Upper lobe of left lung (tissue), 6 donors: ENCODE measurements around the gene NPBWR2. TPM values are rescaled to one million over a fixed set of nuclear protein-coding genes. Genes with fewer than 3 reads are reported as not detected.

Experiments used
- ATAC-seq, 2 donors: fragments of 200-7000 bp; cut with Tn5 transposase; one replicate each; pipeline ENCODE4 v1.9.1; 2022; ENCODE audit warnings: mild to moderate bottlenecking in 2 of 2, moderate library complexity in 2 of 2; ENCODE audit not compliant: low FRiP score in 2 of 2
- DNase-seq, 2 donors: peaks; one replicate each; pipeline ENCODE4 v3.0.0-alpha.2; 2019 to 2020
- H3K27ac ChIP-seq, 4 donors: fragments of 200-600 bp; sonication (generic); one replicate each; pipeline ENCODE4 v1.5.1; 2016 to 2019
- H3K27me3 ChIP-seq, 4 donors: fragments of 200-600 bp; sonication (generic); one replicate each; pipeline ENCODE4 v1.5.1; 2017 to 2019
- H3K36me3 ChIP-seq, 4 donors: fragments of 200-600 bp; sonication (generic); one replicate each; pipeline ENCODE4 v1.5.1; 2016 to 2019
- H3K4me1 ChIP-seq, 4 donors: fragments of 200-600 bp; sonication (generic); one replicate each; pipeline ENCODE4 v1.5.1; 2018 to 2019
- H3K4me3 ChIP-seq, 4 donors: fragments of 200-600 bp; sonication (generic); one replicate each; pipeline ENCODE4 v1.5.1; 2017 to 2019; ENCODE audit warnings: mild to moderate bottlenecking in 2 of 4, moderate library complexity in 1 of 4
- H3K9me3 ChIP-seq, 4 donors: fragments of 200-600 bp; sonication (generic); one replicate each; pipeline ENCODE4 v1.5.1; 2018 to 2019
- EP300 ChIP-seq, 4 donors: sonication (generic); formaldehyde crosslinking; IDR thresholded peaks; one replicate each; pipeline ENCODE4 v1.5.1; 2017; ENCODE audit warnings: antibody characterized with exemption in 4 of 4, control low read depth in 2 of 4
- POLR2A ChIP-seq, 4 donors: fragments of 450-650 bp; IDR thresholded peaks; one replicate each; pipeline ENCODE4 v1.5.1; 2016 to 2017; ENCODE audit warnings: antibody characterized with exemption in 4 of 4, mild to moderate bottlenecking in 2 of 4
- POLR2AphosphoS5 ChIP-seq, 2 donors: sonication (generic); formaldehyde crosslinking; IDR thresholded peaks; one replicate each; pipeline ENCODE4 v1.5.1; 2017; ENCODE audit warnings: antibody characterized with exemption in 2 of 2
- WGBS, 2 donors: methylation state at CpG; one replicate each; pipeline ENCODE4 v1.1.5; 2017 to 2018; 5-methylcytosine and 5-hydroxymethylcytosine counted together
- total RNA-seq, 6 donors: library from RNA; depleted of rRNA in 4 of 6; stranded (reverse); fragments of >200 nt in 4 of 6; gene quantifications; one replicate each; pipeline versions ENCODE4 v1.1.0 to v1.2.1, GENCODE V29; 2016 to 2021
- TF ChIP-seq, protein P1 (sequence below), 6 experiments: fragments of 450-650 bp in 4 of 6; fragments of 200-600 bp in 2 of 6; sonication (generic) in 2 of 6; IDR thresholded peaks; one replicate each; pipeline ENCODE4 v1.5.1; 2016 to 2019; ENCODE audit warnings: antibody characterized with exemption in 6 of 6
- donor health status: DM: no; HTN: no; CAD: no; lungs with moderate emphysema.
- donor health status: DM: no; HTN: yes; CAD: no; lungs with severe emphysema.

Gene NPBWR2
- total RNA-seq, 6 donors from 2014 or later, result not detected

DNA sequence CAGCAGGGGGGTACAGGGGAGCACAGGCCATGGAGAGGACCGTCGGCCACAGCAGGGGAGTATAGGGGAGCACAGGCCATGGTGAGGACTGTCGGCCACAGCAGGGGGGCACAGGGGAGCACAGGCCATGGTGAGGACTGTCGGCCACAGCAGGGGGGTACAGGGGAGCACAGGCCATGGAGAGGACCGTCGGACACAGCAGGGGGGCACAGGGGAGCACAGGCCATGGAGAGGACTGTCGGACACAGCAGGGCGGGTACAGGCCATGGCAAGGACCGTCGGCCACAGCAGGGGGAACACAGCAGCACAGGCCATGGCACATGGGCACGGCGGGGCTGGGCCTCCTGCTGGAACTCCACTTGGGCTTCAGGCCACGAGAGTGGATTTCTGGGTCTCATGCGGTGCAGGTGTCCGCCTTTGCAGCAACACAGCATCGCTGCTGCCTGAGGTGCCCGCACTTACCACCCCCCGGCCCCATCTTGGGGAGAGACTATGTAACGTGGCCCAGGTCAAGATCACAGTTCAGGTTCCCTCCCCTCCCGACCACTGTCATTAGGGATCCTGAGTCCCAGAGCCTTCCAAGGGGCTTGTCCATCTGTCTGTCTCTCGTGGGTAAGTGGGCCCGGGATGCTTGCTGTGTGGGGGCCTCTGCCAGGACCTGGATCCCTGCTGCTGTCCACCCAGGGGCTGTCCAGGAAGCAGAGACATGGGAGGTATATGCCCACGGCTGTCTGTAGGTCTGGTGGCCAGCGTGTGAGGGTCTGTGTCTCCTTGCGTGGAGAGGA is 2.5 kb downstream of the NPBWR2 start:
- Histone ChIP-seq H3K27ac (no peak overlapping the region), H3K4me3 (no peak overlapping the region), H3K27me3 (peaks cover 1 to 19% (median 12%) of the 10 kb centered on the region in 4 donors), H3K9me3 (no peaks in the 10 kb centered on the region), H3K4me1 (peaks cover 10 to 14% (median 11%) of the 10 kb centered on the region in 4 donors), H3K36me3 (no peaks in the 10 kb centered on the region)
- 76 to 85% methylated on average over 11 to 18 of the region's 25 CpGs for WGBS, 2 donors
- ATAC-seq (no peak), DNase-seq (peak in 1 of 2 donors; percentile 12)
- TF ChIP-seq, protein P1, sequence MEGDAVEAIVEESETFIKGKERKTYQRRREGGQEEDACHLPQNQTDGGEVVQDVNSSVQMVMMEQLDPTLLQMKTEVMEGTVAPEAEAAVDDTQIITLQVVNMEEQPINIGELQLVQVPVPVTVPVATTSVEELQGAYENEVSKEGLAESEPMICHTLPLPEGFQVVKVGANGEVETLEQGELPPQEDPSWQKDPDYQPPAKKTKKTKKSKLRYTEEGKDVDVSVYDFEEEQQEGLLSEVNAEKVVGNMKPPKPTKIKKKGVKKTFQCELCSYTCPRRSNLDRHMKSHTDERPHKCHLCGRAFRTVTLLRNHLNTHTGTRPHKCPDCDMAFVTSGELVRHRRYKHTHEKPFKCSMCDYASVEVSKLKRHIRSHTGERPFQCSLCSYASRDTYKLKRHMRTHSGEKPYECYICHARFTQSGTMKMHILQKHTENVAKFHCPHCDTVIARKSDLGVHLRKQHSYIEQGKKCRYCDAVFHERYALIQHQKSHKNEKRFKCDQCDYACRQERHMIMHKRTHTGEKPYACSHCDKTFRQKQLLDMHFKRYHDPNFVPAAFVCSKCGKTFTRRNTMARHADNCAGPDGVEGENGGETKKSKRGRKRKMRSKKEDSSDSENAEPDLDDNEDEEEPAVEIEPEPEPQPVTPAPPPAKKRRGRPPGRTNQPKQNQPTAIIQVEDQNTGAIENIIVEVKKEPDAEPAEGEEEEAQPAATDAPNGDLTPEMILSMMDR (IDR thresholded peaks at IDR 0.05), result no peak
- no peak for TF ChIP-seq POLR2A (IDR thresholded peaks at IDR 0.05)
- TF ChIP-seq POLR2AphosphoS5 (IDR thresholded peaks at IDR 0.05), result no peak
- no peak for TF ChIP-seq EP300 (IDR thresholded peaks at IDR 0.05)

DNA sequence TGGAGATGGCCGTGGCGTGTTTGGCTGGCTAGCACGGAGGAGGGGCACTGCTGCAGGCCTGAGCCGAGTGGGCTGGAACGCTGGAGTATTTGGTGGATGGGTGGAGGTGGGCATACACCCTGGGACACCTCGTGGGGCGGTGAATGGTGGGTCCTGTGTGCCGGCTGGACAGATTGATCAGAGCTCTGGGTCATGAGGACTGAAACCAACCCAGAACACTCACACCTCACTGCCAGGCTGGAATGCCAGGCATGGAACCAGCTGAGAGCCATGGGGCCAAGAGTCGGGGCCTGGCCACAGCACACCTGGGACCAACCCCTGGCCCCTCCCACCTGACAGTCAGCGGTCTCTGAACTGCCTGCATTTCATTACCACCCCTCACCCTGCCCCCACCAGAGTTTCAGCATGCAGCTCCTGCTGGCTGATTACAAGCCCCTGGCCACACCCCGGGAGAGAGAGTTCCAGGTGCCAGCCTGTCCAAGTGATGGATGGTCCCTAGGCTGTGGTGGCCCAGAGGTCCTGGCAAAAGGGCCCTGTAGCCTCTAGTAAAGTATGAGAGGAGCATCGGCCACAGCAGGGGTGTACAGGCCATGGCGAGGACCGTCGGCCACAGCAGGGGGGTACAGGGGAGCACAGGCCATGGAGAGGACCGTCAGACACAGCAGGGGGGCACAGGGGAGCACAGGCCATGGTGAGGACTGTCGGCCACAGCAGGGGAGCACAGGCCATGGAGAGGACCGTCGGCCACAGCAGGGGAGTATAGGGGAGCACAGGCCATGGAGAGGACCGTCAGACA is 3.3 kb downstream of the NPBWR2 start:
- ATAC-seq, result no peak
- peaks cover 10 to 14% (median 11%) of the 10 kb centered on the region in 4 donors for H3K4me1 ChIP-seq
- H3K27ac ChIP-seq, result no peak overlapping the region
- WGBS, 2 donors, result 59 to 69% methylated on average over 11 to 13 of the region's 20 CpGs
- H3K4me3 ChIP-seq, result no peak overlapping the region
- DNase-seq, result peak in 1 of 2 donors; percentile 10
- no peak for TF ChIP-seq POLR2AphosphoS5 (IDR thresholded peaks at IDR 0.05)
- TF ChIP-seq, protein P1 (IDR thresholded peaks at IDR 0.05), result no peak
- TF ChIP-seq POLR2A (IDR thresholded peaks at IDR 0.05), result no peak
- TF ChIP-seq EP300 (IDR thresholded peaks at IDR 0.05), result no peak
- H3K36me3 ChIP-seq, result peaks cover 0 to 3% (median 0%) of the 10 kb centered on the region in 4 donors
- H3K9me3 ChIP-seq, result no peaks in the 10 kb centered on the region
- H3K27me3 ChIP-seq, result peaks cover 1 to 19% (median 12%) of the 10 kb centered on the region in 4 donors

DNA sequence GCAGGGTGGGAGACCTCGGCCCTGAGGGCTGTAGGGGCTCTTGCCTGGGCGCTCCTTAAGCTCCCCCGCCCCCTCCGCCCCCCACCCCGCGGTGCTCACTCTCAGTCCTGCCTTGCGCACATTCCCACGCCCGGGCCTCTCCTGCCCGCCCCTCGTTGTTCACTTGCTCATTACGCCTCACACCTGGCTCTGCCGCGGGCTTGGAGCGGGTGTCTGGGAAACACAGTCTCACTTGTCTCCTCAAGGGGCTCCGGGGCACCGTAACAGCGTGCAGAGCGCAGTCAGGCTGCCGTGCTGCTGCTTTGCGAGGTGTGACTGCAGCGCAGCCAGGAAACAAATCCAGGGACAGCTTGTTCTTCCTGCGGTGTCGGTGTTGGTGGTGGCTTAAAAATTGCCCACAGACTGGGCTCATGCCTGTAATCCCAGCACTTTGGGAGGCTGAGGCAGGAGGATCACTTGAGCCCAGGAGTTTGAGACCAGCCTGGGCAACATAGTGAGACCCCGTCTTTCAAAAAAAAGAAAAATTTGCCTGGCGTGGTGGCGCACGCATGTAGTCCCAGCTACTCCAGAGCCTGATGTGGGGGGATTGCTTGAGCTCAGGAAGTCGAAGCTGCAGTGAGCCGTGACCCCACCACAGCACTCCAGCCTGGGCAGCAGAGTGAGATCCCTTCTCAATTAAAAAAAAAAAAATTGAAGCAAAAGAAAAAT is 4.6 kb downstream of the NPBWR2 start:
- Histone ChIP-seq H3K4me3 (peak overlapping the region in 1 of 4 donors; percentile 45), H3K4me1 (peaks cover 10 to 14% (median 11%) of the 10 kb centered on the region in 4 donors), H3K9me3 (no peaks in the 10 kb centered on the region), H3K27me3 (peaks cover 1 to 19% (median 12%) of the 10 kb centered on the region in 4 donors), H3K27ac (no peak overlapping the region), H3K36me3 (peaks cover 0 to 8% (median 3%) of the 10 kb centered on the region in 4 donors)
- TF ChIP-seq EP300 (IDR thresholded peaks at IDR 0.05) (no peak), POLR2AphosphoS5 (IDR thresholded peaks at IDR 0.05) (no peak)
- TF ChIP-seq, protein P1 (IDR thresholded peaks at IDR 0.05), result no peak
- DNase-seq (no peak), ATAC-seq (no peak)
- WGBS, 2 donors, result 22 to 33% methylated on average over 15 to 24 of the region's 30 CpGs

DNA sequence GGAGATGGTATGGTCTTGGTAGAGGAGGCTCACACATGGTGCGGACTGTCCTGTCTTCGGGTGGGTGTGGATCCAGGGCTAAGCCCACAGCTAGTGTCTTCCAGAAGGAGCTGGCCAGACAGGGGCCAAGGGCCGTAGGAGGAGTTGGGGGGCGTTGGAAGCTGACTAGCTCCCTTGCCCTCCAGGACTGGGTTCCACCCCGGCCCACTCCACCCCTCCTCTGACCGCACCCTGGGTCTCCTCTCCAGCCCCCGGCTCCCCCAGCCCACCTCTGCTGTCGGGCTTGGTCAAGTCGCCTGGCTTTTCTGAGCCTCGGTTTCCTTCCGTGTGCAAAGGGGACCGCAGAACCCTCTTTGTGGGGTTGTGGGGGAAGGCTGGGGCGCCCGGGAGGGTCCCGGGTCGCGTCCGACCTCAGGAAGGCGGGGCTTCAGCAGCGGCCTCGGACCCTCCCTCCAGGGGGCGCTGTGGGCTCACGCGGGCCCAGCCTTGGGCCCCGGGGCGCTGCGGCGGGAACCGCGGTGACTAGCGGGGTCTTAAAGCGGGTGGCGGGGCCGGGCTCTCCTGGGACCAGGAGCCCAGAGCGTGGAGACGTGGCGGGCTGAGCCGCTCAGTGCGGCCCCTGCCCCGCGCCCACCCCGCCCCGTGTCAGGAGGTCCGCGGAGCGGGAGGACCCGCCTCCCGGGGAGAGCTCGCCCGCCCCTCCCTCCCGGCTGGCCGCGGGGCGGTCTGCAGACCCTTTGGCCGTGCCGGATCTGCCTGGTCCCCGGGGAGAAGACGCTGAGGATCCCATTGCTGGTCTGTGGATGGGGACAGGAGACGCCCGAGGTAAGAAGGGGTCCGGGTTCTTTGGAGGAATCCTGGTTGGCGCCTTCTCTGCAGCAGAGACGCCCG is 5.4 kb downstream of the NPBWR2 start:
- 14 to 17% methylated on average over 13 to 26 of the region's 64 CpGs for WGBS, 2 donors
- ATAC-seq, result peak in 1 of 2 donors; percentile 67
- no peaks in the 10 kb centered on the region for H3K9me3 ChIP-seq
- TF ChIP-seq, protein P1 (IDR thresholded peaks at IDR 0.05), result peak; percentile 48 to 70 (median 56)
- no peak for TF ChIP-seq EP300 (IDR thresholded peaks at IDR 0.05)
- peaks cover 10 to 14% (median 11%) of the 10 kb centered on the region in 4 donors for H3K4me1 ChIP-seq
- H3K36me3 ChIP-seq, result peaks cover 0 to 8% (median 3%) of the 10 kb centered on the region in 4 donors
- peak in 1 of 2 donors; percentile 91 for DNase-seq
- peaks cover 1 to 19% (median 12%) of the 10 kb centered on the region in 4 donors for H3K27me3 ChIP-seq
- no peak overlapping the region for H3K27ac ChIP-seq
- H3K4me3 ChIP-seq, result peak overlapping the region in 3 of 4 donors; percentile 9 to 45 (median 44)
